ENCODE results near the gene SUN5.

Gene SUN5

GRCh38 chr20:33026779-33027759 is 22.8 kb upstream of the SUN5 start:
- in situ Hi-C loops (cut with MboI; ENCODE audit: low sequenced_read_pairs), result no loop called here

- in situ Hi-C loops (cut with MboI; ENCODE audit: low sequenced_read_pairs), result no loop called here
These were observed 22.0 kb upstream of the SUN5 start for GRCh38 chr20:33026072-33026778.

GRCh38 chr20:33025318-33025876 is 21.2 kb upstream of the SUN5 start:
- in situ Hi-C loops (cut with MboI; ENCODE audit: low sequenced_read_pairs), result no loop called here

GRCh38 chr20:33024609-33025317 is 20.5 kb upstream of the SUN5 start:
- in situ Hi-C loops (cut with MboI; ENCODE audit: low sequenced_read_pairs), result no loop called here

GRCh38 chr20:33024243-33024560 is 20.0 kb upstream of the SUN5 start:
- in situ Hi-C loops (cut with MboI; ENCODE audit: low sequenced_read_pairs), result no loop called here

GRCh38 chr20:33023439-33024242 is 19.4 kb upstream of the SUN5 start:
- in situ Hi-C loops (cut with MboI; ENCODE audit: low sequenced_read_pairs), result no loop called here

- in situ Hi-C loops (cut with MboI; ENCODE audit: low sequenced_read_pairs), result no loop called here
These were observed 18.6 kb upstream of the SUN5 start for GRCh38 chr20:33022694-33023438.

- in situ Hi-C loops (cut with MboI; ENCODE audit: low sequenced_read_pairs), result no loop called here
These were observed 18.1 kb upstream of the SUN5 start for GRCh38 chr20:33022289-33022688.

GRCh38 chr20:33021879-33022278 is 17.6 kb upstream of the SUN5 start:
- in situ Hi-C loops (cut with MboI; ENCODE audit: low sequenced_read_pairs), result no loop called here

GRCh38 chr20:33020278-33021161 is 16.3 kb upstream of the SUN5 start:
- in situ Hi-C loops (cut with MboI; ENCODE audit: low sequenced_read_pairs), result no loop called here

GRCh38 chr20:33019465-33020277 is 15.4 kb upstream of the SUN5 start:
- in situ Hi-C loops (cut with MboI; ENCODE audit: low sequenced_read_pairs), result no loop called here

- in situ Hi-C loops (cut with MboI; ENCODE audit: low sequenced_read_pairs), result no loop called here
These were observed 14.1 kb upstream of the SUN5 start for GRCh38 chr20:33018169-33018931.

GRCh38 chr20:33017542-33017941 is 13.3 kb upstream of the SUN5 start:
- in situ Hi-C loops (cut with MboI; ENCODE audit: low sequenced_read_pairs), result no loop called here

GRCh38 chr20:33016581-33017109 is 12.4 kb upstream of the SUN5 start:
- in situ Hi-C loops (cut with MboI; ENCODE audit: low sequenced_read_pairs), result no loop called here

GRCh38 chr20:33015700-33016580 is 11.7 kb upstream of the SUN5 start:
- in situ Hi-C loops (cut with MboI; ENCODE audit: low sequenced_read_pairs), result no loop called here

- in situ Hi-C loops (cut with MboI; ENCODE audit: low sequenced_read_pairs), result no loop called here
These were observed 10.9 kb upstream of the SUN5 start for GRCh38 chr20:33015114-33015484.
